Measurements from ENCODE around the gene CBLL1.

DNA sequence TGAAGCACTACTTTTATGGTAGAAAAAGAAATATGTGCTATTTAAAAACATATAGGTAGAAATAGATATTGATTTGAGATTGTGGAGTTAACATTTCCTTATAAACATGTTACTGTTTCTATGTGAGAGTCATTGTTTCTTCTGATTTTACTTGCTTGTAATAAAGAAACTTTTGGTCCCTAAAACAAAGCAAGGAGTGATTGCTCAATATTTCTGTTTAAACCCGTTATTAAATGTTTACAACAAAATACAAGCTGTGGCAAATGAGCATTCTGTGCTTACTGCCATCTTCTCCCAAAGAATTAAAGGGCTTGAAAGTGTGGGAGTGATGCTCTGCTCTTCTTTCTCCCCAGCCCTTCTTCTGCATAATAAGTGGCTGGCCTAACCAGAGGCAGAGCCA, 22.7 kb upstream of the CBLL1 start:
- TF ChIP-seq, protein P1, sequence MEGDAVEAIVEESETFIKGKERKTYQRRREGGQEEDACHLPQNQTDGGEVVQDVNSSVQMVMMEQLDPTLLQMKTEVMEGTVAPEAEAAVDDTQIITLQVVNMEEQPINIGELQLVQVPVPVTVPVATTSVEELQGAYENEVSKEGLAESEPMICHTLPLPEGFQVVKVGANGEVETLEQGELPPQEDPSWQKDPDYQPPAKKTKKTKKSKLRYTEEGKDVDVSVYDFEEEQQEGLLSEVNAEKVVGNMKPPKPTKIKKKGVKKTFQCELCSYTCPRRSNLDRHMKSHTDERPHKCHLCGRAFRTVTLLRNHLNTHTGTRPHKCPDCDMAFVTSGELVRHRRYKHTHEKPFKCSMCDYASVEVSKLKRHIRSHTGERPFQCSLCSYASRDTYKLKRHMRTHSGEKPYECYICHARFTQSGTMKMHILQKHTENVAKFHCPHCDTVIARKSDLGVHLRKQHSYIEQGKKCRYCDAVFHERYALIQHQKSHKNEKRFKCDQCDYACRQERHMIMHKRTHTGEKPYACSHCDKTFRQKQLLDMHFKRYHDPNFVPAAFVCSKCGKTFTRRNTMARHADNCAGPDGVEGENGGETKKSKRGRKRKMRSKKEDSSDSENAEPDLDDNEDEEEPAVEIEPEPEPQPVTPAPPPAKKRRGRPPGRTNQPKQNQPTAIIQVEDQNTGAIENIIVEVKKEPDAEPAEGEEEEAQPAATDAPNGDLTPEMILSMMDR (IDR thresholded peaks at IDR 0.05), result no peak
- TF ChIP-seq POLR2A (IDR thresholded peaks at IDR 0.05) (no peak), POLR2AphosphoS5 (IDR thresholded peaks at IDR 0.05) (no peak)
